DND-41 (cell line): Measurements from ENCODE around the gene VAV2.

ENCODE experiments used
- ATAC-seq: fragments of 200-7000 bp; cut with Tn5 transposase; 3 replicates; pipeline ENCODE4 v1.9.1; 2021; ENCODE audit warnings: low read depth; ENCODE audit not compliant: insufficient read depth
- DNase-seq: peaks from one replicate; pipeline ENCODE4 v3.0.0-alpha.2; 2020
- H2AFZ ChIP-seq: 2 replicates; pipeline ENCODE4 v1.6.0; 2012; ENCODE audit warnings: low read depth, low read length
- H3K27ac ChIP-seq: 2 replicates; pipeline ENCODE4 v1.5.1; 2012; ENCODE audit warnings: low read length, inconsistent platforms
- H3K27me3 ChIP-seq: fragments of 200-600 bp; sonication (generic); 2 replicates; pipeline ENCODE4 v1.6.0; 2012; ENCODE audit warnings: low read length, mild to moderate bottlenecking, inconsistent platforms; ENCODE audit not compliant: insufficient read depth, poor library complexity
- H3K36me3 ChIP-seq: 2 replicates; pipeline ENCODE4 v1.5.1; 2012; ENCODE audit warnings: low read length, inconsistent platforms; ENCODE audit not compliant: insufficient read depth
- H3K4me1 ChIP-seq: 2 replicates; pipeline ENCODE4 v1.5.1; 2012; ENCODE audit warnings: mild to moderate bottlenecking, low read length; ENCODE audit not compliant: insufficient read depth
- H3K4me2 ChIP-seq: 2 replicates; pipeline ENCODE4 v1.6.0; 2012; ENCODE audit warnings: mild to moderate bottlenecking, moderate library complexity, low read length, inconsistent platforms; ENCODE audit not compliant: insufficient read depth
- H3K4me3 ChIP-seq, 2 experiments: fragments of 200-600 bp in 1 of 2; shearing (Covaris generic) in 1 of 2; 2 replicates each; pipeline ENCODE4 v1.5.1; 2012 to 2016; ENCODE audit warnings: inconsistent platforms in 2 of 2, low read length in 2 of 2, mild to moderate bottlenecking in 2 of 2, low read depth in 1 of 2, moderate library complexity in 1 of 2
- H3K79me2 ChIP-seq: 2 replicates; pipeline ENCODE4 v1.6.0; 2012; ENCODE audit warnings: low read length, inconsistent platforms; ENCODE audit not compliant: insufficient read depth
- H3K9ac ChIP-seq: 2 replicates; pipeline ENCODE4 v1.6.0; 2012; ENCODE audit warnings: low read depth, mild to moderate bottlenecking, inconsistent platforms, low read length, moderate library complexity
- H3K9me3 ChIP-seq: 2 replicates; pipeline ENCODE4 v1.5.1; 2012; ENCODE audit warnings: low read length, moderate library complexity, mild to moderate bottlenecking, inconsistent platforms; ENCODE audit not compliant: insufficient read depth, severe bottlenecking
- H4K20me1 ChIP-seq: 2 replicates; pipeline ENCODE4 v1.6.0; 2012; ENCODE audit warnings: low read length; ENCODE audit not compliant: insufficient read depth
- EZH2 ChIP-seq: IDR thresholded peaks from 3 replicates; pipeline ENCODE4 v1.6.1; 2012; ENCODE audit warnings: borderline replicate concordance, low read depth, mild to moderate bottlenecking, moderate library complexity, low read length, inconsistent platforms; ENCODE audit not compliant: severe bottlenecking
- TF ChIP-seq, protein P1 (sequence below): IDR thresholded peaks from 2 replicates; pipeline ENCODE4 v1.5.1; 2012; ENCODE audit warnings: borderline replicate concordance, low read length, moderate library complexity, mild to moderate bottlenecking; ENCODE audit not compliant: poor library complexity, severe bottlenecking; ENCODE audit errors: extremely low read depth

Gene VAV2

DNA sequence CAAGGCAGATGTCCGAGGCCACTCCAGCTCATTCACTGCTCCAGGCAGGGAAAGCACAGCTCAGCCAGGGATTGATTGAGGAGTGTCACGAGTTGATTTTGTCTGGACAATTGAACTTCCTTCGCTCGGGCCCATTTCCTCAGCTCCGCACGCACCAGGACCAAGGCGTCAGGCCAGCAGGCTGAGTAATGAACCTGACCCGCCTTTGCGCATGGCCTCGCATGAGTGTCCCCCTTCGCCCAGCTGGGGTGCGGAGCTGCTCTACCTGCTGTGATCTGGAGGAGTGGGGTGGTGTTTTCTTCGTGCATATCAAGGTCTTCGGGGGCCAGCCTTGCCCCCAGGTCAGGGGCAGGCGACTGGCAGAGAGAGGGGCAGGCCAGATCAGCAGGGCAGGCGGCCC is 44.0 kb downstream of the VAV2 start:
- Histone ChIP-seq H4K20me1 (no peaks in the 10 kb centered on the region), H3K27ac (no peak overlapping the region), H2AFZ (no peak overlapping the region), H3K79me2 (no peaks in the 10 kb centered on the region), H3K4me2 (no peak overlapping the region), H3K9me3 (no peaks in the 10 kb centered on the region), H3K9ac (no peak overlapping the region), H3K36me3 (no peaks in the 10 kb centered on the region), H3K4me1 (no peaks in the 10 kb centered on the region), H3K27me3 (no peaks in the 10 kb centered on the region), H3K4me3 (no peak overlapping the region)
- no peak for TF ChIP-seq EZH2
- TF ChIP-seq, protein P1, sequence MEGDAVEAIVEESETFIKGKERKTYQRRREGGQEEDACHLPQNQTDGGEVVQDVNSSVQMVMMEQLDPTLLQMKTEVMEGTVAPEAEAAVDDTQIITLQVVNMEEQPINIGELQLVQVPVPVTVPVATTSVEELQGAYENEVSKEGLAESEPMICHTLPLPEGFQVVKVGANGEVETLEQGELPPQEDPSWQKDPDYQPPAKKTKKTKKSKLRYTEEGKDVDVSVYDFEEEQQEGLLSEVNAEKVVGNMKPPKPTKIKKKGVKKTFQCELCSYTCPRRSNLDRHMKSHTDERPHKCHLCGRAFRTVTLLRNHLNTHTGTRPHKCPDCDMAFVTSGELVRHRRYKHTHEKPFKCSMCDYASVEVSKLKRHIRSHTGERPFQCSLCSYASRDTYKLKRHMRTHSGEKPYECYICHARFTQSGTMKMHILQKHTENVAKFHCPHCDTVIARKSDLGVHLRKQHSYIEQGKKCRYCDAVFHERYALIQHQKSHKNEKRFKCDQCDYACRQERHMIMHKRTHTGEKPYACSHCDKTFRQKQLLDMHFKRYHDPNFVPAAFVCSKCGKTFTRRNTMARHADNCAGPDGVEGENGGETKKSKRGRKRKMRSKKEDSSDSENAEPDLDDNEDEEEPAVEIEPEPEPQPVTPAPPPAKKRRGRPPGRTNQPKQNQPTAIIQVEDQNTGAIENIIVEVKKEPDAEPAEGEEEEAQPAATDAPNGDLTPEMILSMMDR = no peak
- DNase-seq (no peak), ATAC-seq (no peak)

DNA sequence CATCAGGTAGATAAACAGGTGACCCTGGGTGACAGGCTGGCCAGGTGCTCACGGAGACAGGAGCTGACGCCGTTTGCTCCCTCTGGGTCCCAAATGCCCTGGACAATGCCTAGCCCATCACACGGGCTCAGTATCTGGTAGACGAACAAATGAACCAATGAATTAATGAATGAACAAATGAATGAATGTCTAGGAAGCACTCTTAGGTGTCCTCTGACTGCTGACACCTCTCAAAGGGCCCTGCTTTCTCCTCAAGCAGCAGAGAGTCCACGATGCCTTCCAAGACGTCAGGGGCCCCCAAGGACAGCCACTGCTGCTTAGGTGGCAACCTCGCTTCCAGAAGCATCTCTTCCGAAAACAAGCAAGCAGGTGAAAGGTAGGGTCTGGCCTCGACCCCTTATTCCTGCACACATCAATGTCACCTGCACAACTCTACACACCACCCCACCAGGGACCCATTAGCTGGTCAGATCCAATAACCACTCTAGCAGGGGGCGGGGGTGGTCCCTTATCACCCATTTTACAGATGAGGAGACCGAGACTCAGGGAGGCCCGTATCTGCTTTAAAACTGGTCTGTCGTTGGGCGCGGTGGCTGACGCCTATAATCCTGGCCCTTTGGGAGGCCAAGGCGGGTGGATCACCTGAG is 45.2 kb downstream of the VAV2 start:
- Histone ChIP-seq H3K9ac (no peak overlapping the region), H3K36me3 (no peaks in the 10 kb centered on the region), H4K20me1 (no peaks in the 10 kb centered on the region), H3K4me3 (no peak overlapping the region), H3K9me3 (no peaks in the 10 kb centered on the region), H3K27ac (no peak overlapping the region), H2AFZ (no peak overlapping the region), H3K27me3 (no peaks in the 10 kb centered on the region), H3K4me2 (no peak overlapping the region), H3K4me1 (no peaks in the 10 kb centered on the region), H3K79me2 (no peaks in the 10 kb centered on the region)
- DNase-seq = no peak
- no peak for ATAC-seq
- TF ChIP-seq, protein P1 = no peak
- TF ChIP-seq EZH2 = no peak

DNA sequence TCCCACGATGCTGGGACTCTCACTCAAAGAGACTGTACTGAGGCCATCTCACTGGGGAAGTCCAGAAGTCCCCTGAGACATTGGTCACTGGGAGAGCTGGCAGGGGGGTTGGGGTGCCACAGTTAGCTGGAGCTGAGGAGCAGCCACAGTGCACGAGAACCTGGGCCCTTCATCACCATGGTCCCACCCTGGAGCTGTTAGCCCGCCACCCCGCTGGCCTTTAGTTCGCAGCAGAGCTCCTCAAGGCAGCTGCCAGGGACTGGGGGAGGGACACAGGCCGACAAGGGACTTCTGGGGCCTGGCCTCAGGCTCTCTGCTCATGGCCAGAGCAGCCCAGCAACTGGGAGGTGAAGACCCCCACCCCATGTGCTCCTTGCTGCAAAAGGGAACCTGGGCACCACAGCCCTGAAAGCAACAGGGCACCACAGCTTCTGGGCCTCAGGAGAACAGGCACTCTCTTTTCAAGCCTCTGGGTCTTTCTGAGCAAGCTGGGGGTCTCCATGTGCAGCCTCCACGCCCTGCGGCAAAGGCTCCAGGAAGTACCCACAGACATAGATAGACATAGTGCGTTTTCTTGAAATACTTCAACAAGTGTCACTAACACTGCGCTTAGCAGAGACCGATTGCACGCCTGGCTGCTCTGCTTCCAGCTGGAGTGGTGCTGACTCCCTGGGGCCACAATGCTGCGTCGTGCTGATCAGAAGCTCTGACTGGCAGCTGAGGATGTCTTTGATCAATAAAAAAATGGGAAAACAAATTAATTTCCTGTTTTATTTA is 46.0 kb downstream of the VAV2 start:
- TF ChIP-seq, protein P1 = no peak
- no peak for TF ChIP-seq EZH2
- Histone ChIP-seq H4K20me1 (no peaks in the 10 kb centered on the region), H3K36me3 (no peaks in the 10 kb centered on the region), H3K79me2 (no peaks in the 10 kb centered on the region), H3K27ac (no peak overlapping the region), H3K4me2 (no peak overlapping the region), H3K9me3 (no peaks in the 10 kb centered on the region), H3K27me3 (no peaks in the 10 kb centered on the region), H2AFZ (no peak overlapping the region), H3K4me3 (no peak overlapping the region), H3K9ac (no peak overlapping the region), H3K4me1 (no peaks in the 10 kb centered on the region)
- DNase-seq = no peak
- ATAC-seq = no peak
